HCT116 (cell line): ENCODE data around the gene APBA1. TPM values are rescaled to one million over a fixed set of nuclear protein-coding genes. Genes with fewer than 3 reads are reported as not detected.

Experiments
- ATAC-seq: fragments of 200-7000 bp; cut with Tn5 transposase; 2 replicates; pipeline ENCODE4 v1.9.1; 2020; ENCODE audit warnings: mild to moderate bottlenecking, moderate library complexity
- BruUV-seq: library from RNA; stranded (reverse); fragments of 400-500 nt; replicated peaks from 2 replicates; lab custom pipeline; 2021; lab: Mats Ljungman, UMichigan
- CTCF ChIA-PET: fragments of 300-600 bp; sonication (Branson Sonifier 250); formaldehyde crosslinking; loops from one replicate; lab custom pipeline; 2021; ENCODE audit warnings: antibody characterized with exemption; lab: Charles Lee
- POLR2A ChIA-PET: fragments of 300-600, 350-600 bp; sonication (Branson Sonifier 250); formaldehyde crosslinking; loops from one replicate; lab custom pipeline; 2021; ENCODE audit warnings: antibody characterized with exemption; lab: Charles Lee
- RAD21 ChIA-PET, 2 experiments: fragments of 300-600 bp; sonication (Branson Sonifier 250); formaldehyde crosslinking; loops; one replicate each; lab custom pipeline; 2023; ENCODE audit warnings: low total read pairs in 2 of 2; ENCODE audit not compliant: uncharacterized antibody in 2 of 2, unreplicated experiment in 2 of 2, low non-redundant PET in 1 of 2; lab: Charles Lee
- DNase-seq: peaks from one replicate; pipeline ENCODE4 v3.0.0-alpha.2; 2010; ENCODE audit warnings: low read depth, low spot score
- H2AFZ ChIP-seq: fragments of 200-600 bp; shearing (Covaris generic), sonication (generic); 2 replicates; pipeline ENCODE4 v1.6.1; 2017; ENCODE audit warnings: low read depth, mixed run types, mixed read lengths, antibody characterized with exemption, low read length; ENCODE audit not compliant: poor library complexity, severe bottlenecking
- H3K27ac ChIP-seq: 2 replicates; pipeline ENCODE4 v1.5.1; 2012; ENCODE audit warnings: low read depth, low read length
- H3K27me3 ChIP-seq: fragments of 200-600 bp; sonication (generic); 2 replicates; pipeline ENCODE4 v1.6.1; 2016; ENCODE audit warnings: mixed run types, low read length, mixed read lengths; ENCODE audit not compliant: insufficient read depth
- H3K36me3 ChIP-seq, 2 experiments: fragments of 200-500 bp in 1 of 2; fragments of 200-600 bp in 1 of 2; sonication (Bioruptor generic) in 1 of 2; sonication (generic) in 1 of 2; 2 replicates each; pipeline versions ENCODE4 v1.5.1 to v1.6.1; 2014 to 2016; ENCODE audit warnings: low read length in 2 of 2, inconsistent platforms in 1 of 2, mixed read lengths in 1 of 2, mixed run types in 1 of 2; ENCODE audit not compliant: insufficient read depth in 2 of 2, control insufficient read depth in 1 of 2
- H3K4me1 ChIP-seq, 2 experiments: fragments of 200-600 bp in 1 of 2; sonication (generic) in 1 of 2; 2 replicates each; pipeline versions ENCODE4 v1.5.1 to v1.6.1; 2012 to 2017; ENCODE audit warnings: low read length in 2 of 2, inconsistent platforms in 1 of 2, mild to moderate bottlenecking in 1 of 2, mixed read lengths in 1 of 2, mixed run types in 1 of 2, moderate library complexity in 1 of 2; ENCODE audit not compliant: insufficient read depth in 2 of 2, control insufficient read depth in 1 of 2
- H3K4me2 ChIP-seq: fragments of 200-600 bp; sonication (generic); 2 replicates; pipeline ENCODE4 v1.6.1; 2017; ENCODE audit warnings: mixed run types, low read length, mixed read lengths
- H3K4me3 ChIP-seq, 2 experiments: fragments of 200-600 bp in 1 of 2; sonication (generic) in 1 of 2; replicated peaks in 1 of 2; 2 replicates each; pipeline ENCODE4 v1.5.1; 2011 to 2016; ENCODE audit warnings: low read length in 2 of 2, control low read depth in 1 of 2, low read depth in 1 of 2, mild to moderate bottlenecking in 1 of 2, mixed read lengths in 1 of 2, mixed run types in 1 of 2
- H3K79me2 ChIP-seq: fragments of 200-600 bp; sonication (generic); 2 replicates; pipeline ENCODE4 v1.6.1; 2017; ENCODE audit warnings: mild to moderate bottlenecking, mixed run types, low read length, moderate library complexity, mixed read lengths; ENCODE audit not compliant: insufficient read depth
- H3K9ac ChIP-seq: fragments of 200-600 bp; sonication (generic); 2 replicates; pipeline ENCODE4 v1.6.1; 2016; ENCODE audit warnings: low read length, mixed read lengths
- H3K9me2 ChIP-seq: fragments of 200-600 bp; sonication (generic), shearing (Covaris generic); 2 replicates; pipeline ENCODE4 v1.6.1; 2017; ENCODE audit warnings: mixed run types, mild to moderate bottlenecking, moderate library complexity; ENCODE audit not compliant: insufficient read depth
- H3K9me3 ChIP-seq, 2 experiments: fragments of 200-500 bp in 1 of 2; fragments of 200-600 bp in 1 of 2; sonication (Bioruptor generic) in 1 of 2; sonication (generic) in 1 of 2; 2 replicates each; pipeline ENCODE4 v1.6.1; 2014 to 2017; ENCODE audit warnings: low read length in 2 of 2, mixed read lengths in 2 of 2, inconsistent platforms in 1 of 2, low read depth in 1 of 2, mild to moderate bottlenecking in 1 of 2, mixed run types in 1 of 2, moderate library complexity in 1 of 2; ENCODE audit not compliant: control insufficient read depth in 1 of 2, insufficient read depth in 1 of 2
- H4K20me1 ChIP-seq: fragments of 200-600 bp; sonication (generic), shearing (Covaris generic); 2 replicates; pipeline ENCODE4 v1.6.1; 2017; ENCODE audit warnings: mixed run types, mild to moderate bottlenecking, moderate library complexity; ENCODE audit not compliant: insufficient read depth
- ATF3 ChIP-seq: IDR thresholded peaks from 2 replicates; pipeline ENCODE4 v1.6.1; 2012
- CEBPB ChIP-seq: IDR thresholded peaks from 2 replicates; pipeline ENCODE4 v1.6.1; 2012; ENCODE audit warnings: low read depth
- CTCF ChIP-seq, 3 experiments: fragments of 200-600 bp in 1 of 3; sonication (generic) in 1 of 3; IDR thresholded peaks in 2 of 3; conservative IDR thresholded peaks in 1 of 3; 2 replicates each; pipeline ENCODE4 v1.5.1; 2012 to 2017; ENCODE audit warnings: low read depth in 2 of 3, low read length in 2 of 3, antibody characterized with exemption in 1 of 3, borderline replicate concordance in 1 of 3, control low read depth in 1 of 3, mild to moderate bottlenecking in 1 of 3, mixed read lengths in 1 of 3, mixed run types in 1 of 3, moderate library complexity in 1 of 3; ENCODE audit not compliant: insufficient read depth in 1 of 3
- EGR1 ChIP-seq: IDR thresholded peaks from 2 replicates; pipeline ENCODE4 v1.6.1; 2012; ENCODE audit warnings: low read depth
- ELF1 ChIP-seq: IDR thresholded peaks from 2 replicates; pipeline ENCODE4 v1.6.1; 2012; ENCODE audit warnings: low read depth, borderline replicate concordance
- EZH2 ChIP-seq: fragments of 200-600 bp; sonication (generic); IDR thresholded peaks from 2 replicates; pipeline ENCODE4 v1.6.1; 2017; ENCODE audit warnings: antibody characterized with exemption, mixed run types
- EZH2phosphoT487 ChIP-seq: fragments of 200-600 bp; IDR thresholded peaks from 2 replicates; pipeline ENCODE4 v1.6.1; 2018; ENCODE audit warnings: antibody characterized with exemption, borderline replicate concordance
- MAX ChIP-seq: IDR thresholded peaks from 2 replicates; pipeline ENCODE4 v1.6.1; 2012
- POLR2A ChIP-seq: IDR thresholded peaks from 2 replicates; pipeline ENCODE4 v1.7.0; 2011; ENCODE audit warnings: borderline replicate concordance; ENCODE audit not compliant: insufficient read depth, insufficient read length; ENCODE audit errors: extremely low read depth
- RAD21 ChIP-seq: IDR thresholded peaks from 2 replicates; pipeline ENCODE4 v1.6.1; 2012; ENCODE audit warnings: low read depth, mild to moderate bottlenecking
- SP1 ChIP-seq: IDR thresholded peaks from 2 replicates; pipeline ENCODE4 v1.6.1; 2012; ENCODE audit warnings: low read depth
- SRF ChIP-seq: IDR thresholded peaks from 2 replicates; pipeline ENCODE4 v1.6.1; 2012; ENCODE audit warnings: low read depth
- TCF7L2 ChIP-seq: IDR thresholded peaks from 2 replicates; pipeline ENCODE4 v1.7.0; 2011; ENCODE audit warnings: borderline replicate concordance, inconsistent platforms; ENCODE audit not compliant: insufficient read depth, insufficient read length; ENCODE audit errors: extremely low read depth
- YY1 ChIP-seq: IDR thresholded peaks from 2 replicates; pipeline ENCODE4 v1.6.1; 2011; ENCODE audit warnings: low read length, low read depth, moderate library complexity, mild to moderate bottlenecking; ENCODE audit not compliant: insufficient replicate concordance; ENCODE audit errors: extremely low read depth
- ZFX ChIP-seq: fragments of 450-650 bp; IDR thresholded peaks from 2 replicates; pipeline ENCODE4 v1.6.1; 2017
- intact Hi-C: fragments of 100-400 bp; cut with micrococcal nuclease; formaldehyde crosslinking; loops from 2 replicates; pipeline ENCODE4 v1.10.0; 2022
- total RNA-seq: library from RNA; stranded (reverse); gene quantifications from one replicate; pipeline ENCODE4 v1.2.1, GENCODE V29; 2021; ENCODE audit not compliant: unreplicated experiment

The APBA1 gene
- total RNA-seq, 1 experiment from 2014 or later: 0.20 TPM

- Histone ChIP-seq H3K9ac (no peak overlapping the region), H3K4me3 (no peak overlapping the region), H3K4me1 (no peaks in the 10 kb centered on the region), H4K20me1 (no peaks in the 10 kb centered on the region), H3K27me3 (no peaks in the 10 kb centered on the region), H3K79me2 (no peaks in the 10 kb centered on the region), H3K9me2 (no peaks in the 10 kb centered on the region), H3K27ac (no peak overlapping the region), H2AFZ (no peak overlapping the region), H3K4me2 (no peak overlapping the region), H3K36me3 (no peaks in the 10 kb centered on the region), H3K9me3 (no peaks in the 10 kb centered on the region)
- intact Hi-C loops: no loop called here
- TF ChIP-seq ELF1: no peak
- TF ChIP-seq POLR2A: no peak
- TF ChIP-seq YY1: no peak
- TF ChIP-seq MAX: no peak
- no peak for TF ChIP-seq CTCF (IDR thresholded peaks at IDR 0.05 in 2 of 3, conservative IDR thresholded peaks at IDR 0.05 in 1 of 3; ENCODE audit: borderline replicate concordance in 1 of 3, insufficient read depth in 1 of 3, low read depth in 2 of 3, low read length in 2 of 3)
- no peak for TF ChIP-seq ATF3
- no peak for TF ChIP-seq EZH2phosphoT487
- no peak for TF ChIP-seq SRF
- no peak for TF ChIP-seq ZFX
- no peak for TF ChIP-seq SP1
- no peak for TF ChIP-seq EGR1
- TF ChIP-seq CEBPB: no peak
- no peak for TF ChIP-seq EZH2
- no peak for TF ChIP-seq RAD21
- no peak for TF ChIP-seq TCF7L2
- DNase-seq (no peak), ATAC-seq (no peak)
- POLR2A ChIA-PET: no interaction called here
- no TSS peak for BruUV-seq
- RAD21 ChIA-PET: no interaction called here
- CTCF ChIA-PET: no interaction called here
These were observed 271.7 kb downstream of the APBA1 start for GRCh38 chr9:69400470-69400869.
